ENCODE measurements around the gene DYRK4.

DYRK4 gene

DNA sequence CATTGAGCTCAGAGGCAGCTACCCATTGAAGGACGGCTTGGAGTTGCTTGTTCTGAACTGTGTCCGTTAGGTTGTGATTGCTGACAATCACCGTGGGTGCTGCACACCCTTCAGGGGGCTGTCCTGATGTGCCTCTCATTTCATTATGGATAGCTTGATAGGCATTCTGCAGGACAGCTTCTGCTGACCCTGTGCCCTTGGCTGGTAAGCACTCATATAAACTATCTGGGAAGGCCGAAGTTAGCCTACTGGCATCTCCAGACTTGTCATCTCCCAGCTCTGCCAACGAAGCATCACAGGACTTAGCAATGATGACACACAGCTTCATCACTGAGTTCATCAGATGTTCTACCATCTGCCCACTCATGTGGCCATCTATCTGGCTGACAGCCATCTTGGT, 64.5 kb downstream of the DYRK4 start:
- DNase-seq (ENCODE audit: low read depth) = no peak

DNA sequence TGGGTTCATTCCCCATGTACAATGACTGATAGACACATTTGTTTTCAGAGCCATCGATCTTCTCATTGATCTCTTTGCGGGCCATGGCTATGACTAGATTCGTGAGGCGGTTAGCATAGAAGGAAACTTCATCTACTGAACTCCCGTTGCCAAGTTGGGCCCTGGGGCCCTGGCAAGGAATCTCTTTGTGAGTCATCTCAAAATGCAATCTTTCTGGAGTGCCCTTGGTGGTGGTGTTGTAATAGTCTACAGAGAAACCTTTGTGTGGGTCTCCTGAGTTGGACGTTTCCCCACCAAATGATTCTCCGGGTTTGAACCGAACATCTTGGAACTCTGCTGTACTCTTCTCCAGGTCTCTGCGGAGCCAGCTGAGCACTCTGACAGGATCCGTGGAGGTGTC, 66.4 kb downstream of the DYRK4 start:
- no peak for DNase-seq (ENCODE audit: low read depth)

DNA sequence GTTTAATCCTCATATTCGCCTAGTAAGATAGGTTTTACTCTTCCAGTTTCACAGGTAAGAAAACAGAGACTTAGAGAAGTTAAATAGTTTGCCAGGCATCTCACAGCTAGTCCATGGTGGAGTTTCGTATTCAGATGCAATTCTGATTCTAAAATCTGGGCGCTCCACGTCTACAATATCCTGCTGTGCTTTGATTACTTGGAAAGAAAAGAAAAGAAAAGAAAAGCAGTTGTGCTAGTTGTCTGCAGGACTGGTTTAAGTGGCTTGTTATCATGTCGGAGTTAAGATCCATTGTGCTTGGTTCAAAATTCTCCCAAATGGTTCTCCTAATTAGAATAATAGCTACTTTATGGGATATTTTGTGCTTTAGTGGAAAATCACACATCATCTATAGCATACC, 68.3 kb downstream of the DYRK4 start:
- no peak for DNase-seq (ENCODE audit: low read depth)

DNA sequence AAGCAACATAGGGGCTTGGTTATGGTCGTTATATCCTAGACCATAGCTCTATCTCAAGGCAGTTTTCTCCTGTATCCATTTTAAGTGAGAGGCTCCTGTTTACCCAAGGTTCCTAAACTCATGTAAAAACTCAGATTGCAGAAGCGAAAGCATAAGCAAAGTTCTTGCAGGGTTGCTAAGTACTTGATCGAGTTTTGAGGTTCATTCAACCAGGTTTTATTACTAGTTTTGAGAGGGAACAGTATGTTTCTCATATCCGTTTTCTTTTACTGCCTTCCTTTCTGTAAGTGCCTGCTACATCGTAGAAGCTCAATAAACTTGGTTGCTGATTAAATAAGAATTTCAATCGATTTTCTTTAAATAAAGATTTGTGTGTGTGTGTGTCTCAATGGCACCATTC, 81.7 kb downstream of the DYRK4 start:
- no peak for DNase-seq (ENCODE audit: low read depth)

DNA sequence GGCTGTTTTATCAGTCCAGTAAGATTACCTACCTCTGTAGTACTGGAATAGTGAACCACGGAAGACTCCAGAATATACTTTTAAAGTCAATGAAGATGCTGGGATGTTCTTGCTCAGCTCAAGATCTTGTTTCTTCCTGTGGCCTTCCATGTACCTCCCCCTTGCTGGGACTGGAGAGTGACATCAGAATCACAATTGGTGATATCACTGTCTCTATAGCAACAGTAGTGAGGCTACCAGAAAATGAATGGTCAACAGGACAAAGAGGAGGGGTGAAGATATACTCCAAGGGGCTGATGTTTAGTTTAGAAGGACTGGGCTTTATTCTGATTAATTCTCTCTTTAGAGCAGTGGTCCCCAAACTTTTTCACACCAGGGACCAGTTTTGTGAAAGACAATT, 83.0 kb downstream of the DYRK4 start:
- no peak for DNase-seq (ENCODE audit: low read depth)

DNA sequence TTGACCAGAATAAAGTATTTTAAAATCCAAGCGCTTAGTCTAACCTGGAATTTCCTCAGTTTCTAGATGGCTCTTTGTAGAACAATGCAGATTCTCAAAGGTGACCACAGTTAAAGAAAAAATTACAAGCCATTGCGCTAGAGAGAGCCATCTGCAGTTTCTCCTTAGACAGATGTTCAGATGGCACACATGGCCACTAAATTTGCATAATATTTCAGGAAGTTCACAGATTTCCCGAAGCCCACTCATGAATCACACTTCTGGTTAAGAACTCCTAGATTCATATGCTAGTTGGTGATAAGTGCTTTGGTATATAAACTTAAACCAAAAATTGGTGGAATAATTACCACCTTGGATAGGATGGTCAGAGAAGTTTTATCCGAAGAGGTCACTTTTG, 86.1 kb downstream of the DYRK4 start:
- DNase-seq (ENCODE audit: low read depth) = no peak

DNA sequence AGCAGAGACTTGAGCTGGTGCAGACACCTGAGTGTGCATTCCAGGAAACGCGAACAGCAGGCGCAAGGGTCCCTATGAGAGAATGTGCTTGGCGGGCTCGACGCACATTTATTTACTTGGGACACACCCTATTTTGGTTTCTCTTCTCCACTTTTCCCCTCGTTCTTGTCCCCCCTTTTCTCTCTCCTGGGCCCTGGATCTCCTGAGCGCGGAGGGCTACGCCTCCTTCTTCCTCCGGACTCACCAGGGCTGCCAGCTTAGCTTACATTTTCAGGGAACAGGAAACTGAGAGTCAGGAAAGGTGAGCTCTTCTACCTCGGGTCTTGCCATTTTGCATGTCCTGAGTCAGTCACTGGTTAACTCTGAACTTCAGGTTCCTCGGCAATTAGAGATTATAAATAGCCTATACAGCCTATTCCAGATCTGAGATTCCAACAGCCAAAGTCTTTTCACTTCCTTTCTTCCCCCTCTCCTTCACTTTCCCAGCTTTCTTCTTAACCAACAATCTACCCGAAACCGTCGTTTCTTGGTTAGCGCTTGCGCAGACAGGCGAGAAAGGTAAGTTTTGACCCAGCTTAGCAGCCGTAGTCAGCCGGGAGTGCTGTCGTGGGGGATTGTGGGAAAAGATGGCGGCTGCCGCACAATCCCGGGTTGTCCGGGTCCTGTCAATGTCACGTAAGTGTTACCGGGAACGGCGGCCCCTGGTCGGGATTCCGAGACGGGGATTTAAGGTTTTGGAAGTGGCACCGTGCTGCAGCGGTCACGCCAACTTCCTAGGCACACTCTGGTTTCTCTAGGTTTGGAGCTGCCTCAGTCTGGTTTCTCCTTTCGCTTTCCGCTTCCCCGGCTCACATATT, 86.7 kb downstream of the DYRK4 start, which contains the start of the genes AKAP3 and NDUFA9:
Gene AKAP3, minus strand, starts transcription at position 551 of the 857 bp plus-strand sequence. CDS start 10,855 bp downstream, outside the sequence.
Gene NDUFA9, plus strand, starts transcription at position 614 of the 857 bp plus-strand sequence. Its CDS starts 13 bp downstream, at position 627.
- DNase-seq (ENCODE audit: low read depth) = peak; percentile 64

DNA sequence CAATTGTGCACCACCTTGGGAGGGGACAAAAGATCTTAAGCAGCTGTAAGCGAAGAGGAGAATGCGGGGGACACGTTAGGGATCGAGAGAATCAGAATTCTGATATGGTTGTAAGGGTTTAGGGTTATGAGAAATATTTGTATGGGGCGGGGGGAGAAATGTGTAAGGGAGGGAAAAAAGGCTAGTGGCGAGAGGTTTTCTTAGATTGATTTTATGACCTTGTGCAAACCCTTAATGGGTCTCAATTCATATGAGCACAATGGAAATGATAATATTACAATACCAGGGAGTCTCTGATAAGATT, 87.3 kb downstream of the DYRK4 start:
- DNase-seq (ENCODE audit: low read depth) = no peak

DNA sequence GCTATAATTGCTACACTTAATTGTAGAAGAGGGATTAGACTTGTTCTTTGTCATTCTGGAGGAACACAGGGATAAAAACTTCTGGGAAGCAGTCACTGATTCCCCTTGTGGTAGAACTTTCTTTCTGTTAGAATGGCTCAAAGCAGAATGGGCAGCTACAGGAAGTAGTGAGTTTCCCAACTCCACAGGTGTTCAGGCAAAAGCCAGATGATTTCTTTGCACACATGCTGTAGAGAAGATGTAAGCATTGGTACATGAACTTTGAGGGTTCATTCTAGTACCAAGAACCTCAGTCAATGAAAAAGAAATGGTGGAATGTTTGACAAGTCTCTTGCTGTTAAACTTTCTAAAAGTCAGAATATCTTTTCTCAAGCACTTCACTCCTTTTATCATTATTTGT, 91.2 kb downstream of the DYRK4 start:
- no peak for DNase-seq (ENCODE audit: low read depth)

DNA sequence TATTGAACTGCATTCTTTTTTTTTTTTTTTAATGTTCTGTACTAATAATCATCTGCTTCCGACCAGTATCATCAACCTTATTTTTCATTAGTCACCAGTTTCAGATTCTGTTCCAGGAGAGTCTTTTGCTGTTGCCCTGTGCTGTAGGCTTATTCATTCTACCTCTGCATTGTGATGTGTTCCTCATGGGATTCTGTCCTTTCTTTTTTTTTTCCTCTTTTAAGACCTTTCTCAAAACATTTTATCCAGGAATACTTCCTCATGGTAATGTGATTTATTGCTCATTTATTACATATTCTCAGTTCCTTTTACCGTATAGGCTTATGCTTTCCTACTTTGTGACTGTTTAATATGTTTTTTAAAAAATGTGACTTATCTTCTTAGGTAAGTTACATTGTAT, 91.7 kb downstream of the DYRK4 start:
- DNase-seq (ENCODE audit: low read depth) = no peak
